ENCODE results near the gene NFS1.

DNA sequence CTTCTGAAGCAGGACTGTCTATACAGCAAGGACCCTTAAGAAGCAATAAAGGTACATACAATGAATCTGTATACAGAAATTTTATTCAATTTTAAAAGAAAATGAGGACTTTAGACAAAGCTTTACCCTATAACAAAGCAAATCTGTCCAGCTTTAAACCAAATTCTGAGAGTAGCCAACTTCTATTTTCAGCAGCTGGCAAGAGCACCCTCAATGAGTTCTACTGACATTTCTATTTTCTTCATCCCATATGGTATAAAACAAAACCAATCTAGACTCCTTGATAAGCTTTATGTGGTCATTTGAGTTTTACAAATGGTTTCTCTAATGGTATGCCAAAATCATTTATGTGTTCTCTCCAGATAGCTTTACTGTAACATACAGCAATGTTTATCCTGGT, 47.2 kb downstream of the NFS1 start:
- TF ChIP-seq, protein P1, sequence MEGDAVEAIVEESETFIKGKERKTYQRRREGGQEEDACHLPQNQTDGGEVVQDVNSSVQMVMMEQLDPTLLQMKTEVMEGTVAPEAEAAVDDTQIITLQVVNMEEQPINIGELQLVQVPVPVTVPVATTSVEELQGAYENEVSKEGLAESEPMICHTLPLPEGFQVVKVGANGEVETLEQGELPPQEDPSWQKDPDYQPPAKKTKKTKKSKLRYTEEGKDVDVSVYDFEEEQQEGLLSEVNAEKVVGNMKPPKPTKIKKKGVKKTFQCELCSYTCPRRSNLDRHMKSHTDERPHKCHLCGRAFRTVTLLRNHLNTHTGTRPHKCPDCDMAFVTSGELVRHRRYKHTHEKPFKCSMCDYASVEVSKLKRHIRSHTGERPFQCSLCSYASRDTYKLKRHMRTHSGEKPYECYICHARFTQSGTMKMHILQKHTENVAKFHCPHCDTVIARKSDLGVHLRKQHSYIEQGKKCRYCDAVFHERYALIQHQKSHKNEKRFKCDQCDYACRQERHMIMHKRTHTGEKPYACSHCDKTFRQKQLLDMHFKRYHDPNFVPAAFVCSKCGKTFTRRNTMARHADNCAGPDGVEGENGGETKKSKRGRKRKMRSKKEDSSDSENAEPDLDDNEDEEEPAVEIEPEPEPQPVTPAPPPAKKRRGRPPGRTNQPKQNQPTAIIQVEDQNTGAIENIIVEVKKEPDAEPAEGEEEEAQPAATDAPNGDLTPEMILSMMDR (IDR thresholded peaks at IDR 0.05): no peak
- TF ChIP-seq, protein P2, sequence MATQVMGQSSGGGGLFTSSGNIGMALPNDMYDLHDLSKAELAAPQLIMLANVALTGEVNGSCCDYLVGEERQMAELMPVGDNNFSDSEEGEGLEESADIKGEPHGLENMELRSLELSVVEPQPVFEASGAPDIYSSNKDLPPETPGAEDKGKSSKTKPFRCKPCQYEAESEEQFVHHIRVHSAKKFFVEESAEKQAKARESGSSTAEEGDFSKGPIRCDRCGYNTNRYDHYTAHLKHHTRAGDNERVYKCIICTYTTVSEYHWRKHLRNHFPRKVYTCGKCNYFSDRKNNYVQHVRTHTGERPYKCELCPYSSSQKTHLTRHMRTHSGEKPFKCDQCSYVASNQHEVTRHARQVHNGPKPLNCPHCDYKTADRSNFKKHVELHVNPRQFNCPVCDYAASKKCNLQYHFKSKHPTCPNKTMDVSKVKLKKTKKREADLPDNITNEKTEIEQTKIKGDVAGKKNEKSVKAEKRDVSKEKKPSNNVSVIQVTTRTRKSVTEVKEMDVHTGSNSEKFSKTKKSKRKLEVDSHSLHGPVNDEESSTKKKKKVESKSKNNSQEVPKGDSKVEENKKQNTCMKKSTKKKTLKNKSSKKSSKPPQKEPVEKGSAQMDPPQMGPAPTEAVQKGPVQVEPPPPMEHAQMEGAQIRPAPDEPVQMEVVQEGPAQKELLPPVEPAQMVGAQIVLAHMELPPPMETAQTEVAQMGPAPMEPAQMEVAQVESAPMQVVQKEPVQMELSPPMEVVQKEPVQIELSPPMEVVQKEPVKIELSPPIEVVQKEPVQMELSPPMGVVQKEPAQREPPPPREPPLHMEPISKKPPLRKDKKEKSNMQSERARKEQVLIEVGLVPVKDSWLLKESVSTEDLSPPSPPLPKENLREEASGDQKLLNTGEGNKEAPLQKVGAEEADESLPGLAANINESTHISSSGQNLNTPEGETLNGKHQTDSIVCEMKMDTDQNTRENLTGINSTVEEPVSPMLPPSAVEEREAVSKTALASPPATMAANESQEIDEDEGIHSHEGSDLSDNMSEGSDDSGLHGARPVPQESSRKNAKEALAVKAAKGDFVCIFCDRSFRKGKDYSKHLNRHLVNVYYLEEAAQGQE (IDR thresholded peaks at IDR 0.05; ENCODE audit: low read depth, low read length): no peak
- TF ChIP-seq TCF12 (IDR thresholded peaks at IDR 0.05) (no peak), TEAD4 (IDR thresholded peaks at IDR 0.05; ENCODE audit: borderline replicate concordance, insufficient read depth) (no peak), SMC3 (IDR thresholded peaks at IDR 0.05; ENCODE audit: low read depth, low read length) (no peak)
